Measurements from ENCODE around the gene CPEB4.

GRCh38 chr5:174000076-174000475 lies 111.9 kb downstream of the CPEB4 start:
- TF ChIP-seq, protein P1, sequence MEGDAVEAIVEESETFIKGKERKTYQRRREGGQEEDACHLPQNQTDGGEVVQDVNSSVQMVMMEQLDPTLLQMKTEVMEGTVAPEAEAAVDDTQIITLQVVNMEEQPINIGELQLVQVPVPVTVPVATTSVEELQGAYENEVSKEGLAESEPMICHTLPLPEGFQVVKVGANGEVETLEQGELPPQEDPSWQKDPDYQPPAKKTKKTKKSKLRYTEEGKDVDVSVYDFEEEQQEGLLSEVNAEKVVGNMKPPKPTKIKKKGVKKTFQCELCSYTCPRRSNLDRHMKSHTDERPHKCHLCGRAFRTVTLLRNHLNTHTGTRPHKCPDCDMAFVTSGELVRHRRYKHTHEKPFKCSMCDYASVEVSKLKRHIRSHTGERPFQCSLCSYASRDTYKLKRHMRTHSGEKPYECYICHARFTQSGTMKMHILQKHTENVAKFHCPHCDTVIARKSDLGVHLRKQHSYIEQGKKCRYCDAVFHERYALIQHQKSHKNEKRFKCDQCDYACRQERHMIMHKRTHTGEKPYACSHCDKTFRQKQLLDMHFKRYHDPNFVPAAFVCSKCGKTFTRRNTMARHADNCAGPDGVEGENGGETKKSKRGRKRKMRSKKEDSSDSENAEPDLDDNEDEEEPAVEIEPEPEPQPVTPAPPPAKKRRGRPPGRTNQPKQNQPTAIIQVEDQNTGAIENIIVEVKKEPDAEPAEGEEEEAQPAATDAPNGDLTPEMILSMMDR (IDR thresholded peaks at IDR 0.05; ENCODE audit: insufficient read depth, low read length, poor library complexity, severe bottlenecking): no peak
- no peak for TF ChIP-seq EZH2phosphoT487 (conservative IDR thresholded peaks at IDR 0.05; ENCODE audit: low read length)

Measured in SU-DHL-6 (cell line).